PC-3 (cell line): ENCODE results near the gene GUCA2A. TPM values are rescaled to one million over a fixed set of nuclear protein-coding genes. Genes with fewer than 3 reads are reported as not detected.

Experiments used
- ATAC-seq: fragments of 200-7000 bp; cut with Tn5 transposase; 2 replicates; pipeline ENCODE4 v1.9.1; 2020; ENCODE audit warnings: mild to moderate bottlenecking, moderate library complexity
- BruUV-seq: library from RNA; stranded (reverse); fragments of 400-500 nt; replicated peaks from 2 replicates; lab custom pipeline; 2021; lab: Mats Ljungman, UMichigan
- CTCF ChIA-PET: fragments of 300-600 bp; sonication (Branson Sonifier 250); formaldehyde crosslinking; loops from one replicate; lab custom pipeline; 2022; ENCODE audit warnings: antibody characterized with exemption; lab: Charles Lee
- POLR2A ChIA-PET: fragments of 300-600 bp; sonication (Branson Sonifier 250); formaldehyde crosslinking; loops from one replicate; lab custom pipeline; 2022; ENCODE audit warnings: antibody characterized with exemption; ENCODE audit not compliant: unreplicated experiment; lab: Charles Lee
- DNase-seq: peaks from one replicate; pipeline ENCODE4 v3.0.0-alpha.2; 2015
- H2AFZ ChIP-seq: fragments of 300-600 bp; sonication (generic); 2 replicates; pipeline ENCODE4 v1.6.0; 2016; ENCODE audit warnings: antibody characterized with exemption, low read length
- H3F3A ChIP-seq: fragments of 300-600 bp; sonication (generic); one replicate; pipeline ENCODE4 v1.6.0; 2017; ENCODE audit warnings: antibody characterized with exemption, low read length, control low read depth, mild to moderate bottlenecking; ENCODE audit not compliant: unreplicated experiment
- H3K27ac ChIP-seq: fragments of 300-600 bp; sonication (generic); 2 replicates; pipeline ENCODE4 v1.5.1; 2016; ENCODE audit warnings: mild to moderate bottlenecking, low read length
- H3K27me3 ChIP-seq: fragments of 300-600 bp; sonication (generic); 2 replicates; pipeline ENCODE4 v1.6.1; 2016; ENCODE audit warnings: low read length, mixed read lengths
- H3K36me3 ChIP-seq: fragments of 300-600 bp; sonication (generic); 2 replicates; pipeline ENCODE4 v1.6.1; 2016; ENCODE audit warnings: low read depth, mixed run types, low read length, mixed read lengths
- H3K4me1 ChIP-seq: fragments of 300-600 bp; sonication (generic); 2 replicates; pipeline ENCODE4 v1.5.1; 2016; ENCODE audit warnings: low read length; ENCODE audit not compliant: insufficient read depth
- H3K4me2 ChIP-seq: fragments of 300-600 bp; sonication (generic); 2 replicates; pipeline ENCODE4 v1.6.0; 2016; ENCODE audit warnings: low read length
- H3K4me3 ChIP-seq: fragments of 300-600 bp; sonication (generic); 2 replicates; pipeline ENCODE4 v1.5.1; 2016; ENCODE audit warnings: mild to moderate bottlenecking, low read length, mixed read lengths
- H3K79me2 ChIP-seq: fragments of 300-600 bp; sonication (generic); 2 replicates; pipeline ENCODE4 v1.6.1; 2017; ENCODE audit warnings: low read length, mixed read lengths
- H3K9ac ChIP-seq: fragments of 300-600 bp; sonication (generic); 2 replicates; pipeline ENCODE4 v1.6.0; 2016; ENCODE audit warnings: mild to moderate bottlenecking, low read length
- H3K9me2 ChIP-seq: fragments of 300-600 bp; sonication (generic); replicated peaks from 2 replicates; pipeline ENCODE4 v1.6.1; 2016; ENCODE audit warnings: mixed run types, low read length, mixed read lengths
- H3K9me3 ChIP-seq: fragments of 300-600 bp; sonication (generic); 2 replicates; pipeline ENCODE4 v1.6.1; 2016; ENCODE audit warnings: low read length, mixed read lengths
- H4K20me1 ChIP-seq: fragments of 300-600 bp; sonication (generic); 2 replicates; pipeline ENCODE4 v1.6.1; 2016; ENCODE audit warnings: low read length, mixed read lengths
- EZH2 ChIP-seq: fragments of 300-600 bp; sonication (generic); IDR thresholded peaks from one replicate; pipeline ENCODE4 v1.6.1; 2017; ENCODE audit warnings: antibody characterized with exemption, mild to moderate bottlenecking, low read length; ENCODE audit not compliant: unreplicated experiment
- EZH2phosphoT487 ChIP-seq: fragments of 300-600 bp; sonication (generic); IDR thresholded peaks from 2 replicates; pipeline ENCODE4 v1.6.1; 2018; ENCODE audit warnings: mild to moderate bottlenecking, antibody characterized with exemption, low read length, borderline replicate concordance
- intact Hi-C: fragments of 100-400 bp; cut with micrococcal nuclease; formaldehyde crosslinking; loops from 2 replicates; pipeline ENCODE4 v1.9.0; 2023
- total RNA-seq: library from RNA; depleted of rRNA; stranded (reverse); fragments of >200 nt; gene quantifications from 2 replicates; pipeline ENCODE4 v1.2.3, GENCODE V29; 2014
- TF ChIP-seq, protein P1 (sequence below): fragments of 300-600 bp; sonication (generic); conservative IDR thresholded peaks from 2 replicates; pipeline ENCODE4 v1.5.1; 2017; ENCODE audit warnings: antibody characterized with exemption, low read depth, mild to moderate bottlenecking, low read length

Gene GUCA2A
- total RNA-seq, 1 experiment from 2014 or later, result not detected

- Histone ChIP-seq H3K27ac (no peak overlapping the region), H3K4me2 (no peak overlapping the region), H3K4me1 (no peaks in the 10 kb centered on the region; the same call in 1 of the 2 replicates), H3K36me3 (peaks cover 29% of the 10 kb centered on the region), H3K4me3 (no peak overlapping the region), H3K9me2 (no peaks in the 10 kb centered on the region), H2AFZ (no peak overlapping the region), H3K9me3 (no peaks in the 10 kb centered on the region), H3K9ac (no peak overlapping the region), H3K79me2 (no peaks in the 10 kb centered on the region), H4K20me1 (no peaks in the 10 kb centered on the region), H3K27me3 (no peaks in the 10 kb centered on the region), H3F3A (no peaks in the 10 kb centered on the region)
- CTCF ChIA-PET, result no interaction called here
- intact Hi-C loops, result no loop called here
- no peak for DNase-seq
- no peak for ATAC-seq
- POLR2A ChIA-PET, result no interaction called here
- TF ChIP-seq, protein P1, sequence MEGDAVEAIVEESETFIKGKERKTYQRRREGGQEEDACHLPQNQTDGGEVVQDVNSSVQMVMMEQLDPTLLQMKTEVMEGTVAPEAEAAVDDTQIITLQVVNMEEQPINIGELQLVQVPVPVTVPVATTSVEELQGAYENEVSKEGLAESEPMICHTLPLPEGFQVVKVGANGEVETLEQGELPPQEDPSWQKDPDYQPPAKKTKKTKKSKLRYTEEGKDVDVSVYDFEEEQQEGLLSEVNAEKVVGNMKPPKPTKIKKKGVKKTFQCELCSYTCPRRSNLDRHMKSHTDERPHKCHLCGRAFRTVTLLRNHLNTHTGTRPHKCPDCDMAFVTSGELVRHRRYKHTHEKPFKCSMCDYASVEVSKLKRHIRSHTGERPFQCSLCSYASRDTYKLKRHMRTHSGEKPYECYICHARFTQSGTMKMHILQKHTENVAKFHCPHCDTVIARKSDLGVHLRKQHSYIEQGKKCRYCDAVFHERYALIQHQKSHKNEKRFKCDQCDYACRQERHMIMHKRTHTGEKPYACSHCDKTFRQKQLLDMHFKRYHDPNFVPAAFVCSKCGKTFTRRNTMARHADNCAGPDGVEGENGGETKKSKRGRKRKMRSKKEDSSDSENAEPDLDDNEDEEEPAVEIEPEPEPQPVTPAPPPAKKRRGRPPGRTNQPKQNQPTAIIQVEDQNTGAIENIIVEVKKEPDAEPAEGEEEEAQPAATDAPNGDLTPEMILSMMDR, result no peak
- no TSS peak for BruUV-seq
These were observed 25.6 kb upstream of the GUCA2A start for GRCh38 chr1:42189931-42190853.

GRCh38 chr1:42186152-42186551 is 21.6 kb upstream of the GUCA2A start:
- Histone ChIP-seq H3K27me3 (no peaks in the 10 kb centered on the region), H3K27ac (no peak overlapping the region), H3K4me3 (no peak overlapping the region), H3K36me3 (peaks cover 25% of the 10 kb centered on the region), H3K9me3 (no peaks in the 10 kb centered on the region), H3F3A (no peaks in the 10 kb centered on the region), H2AFZ (no peak overlapping the region), H3K9ac (no peak overlapping the region), H3K4me2 (no peak overlapping the region), H3K79me2 (no peaks in the 10 kb centered on the region), H4K20me1 (no peaks in the 10 kb centered on the region), H3K9me2 (no peaks in the 10 kb centered on the region), H3K4me1 (no peaks in the 10 kb centered on the region; the same call in 1 of the 2 replicates)
- ATAC-seq, result no peak
- no peak for TF ChIP-seq EZH2
- TF ChIP-seq EZH2phosphoT487, result no peak
- TF ChIP-seq, protein P1, result no peak
- intact Hi-C loops, result no loop called here
- BruUV-seq, result no TSS peak
- ChIA-PET POLR2A (interaction anchor here (0.7 kb wide), 1 partner anchor 395 kb away, joined by 4 read pairs; no protein-coding TSS in a partner anchor), CTCF (no interaction called here)
- no peak for DNase-seq

DNA sequence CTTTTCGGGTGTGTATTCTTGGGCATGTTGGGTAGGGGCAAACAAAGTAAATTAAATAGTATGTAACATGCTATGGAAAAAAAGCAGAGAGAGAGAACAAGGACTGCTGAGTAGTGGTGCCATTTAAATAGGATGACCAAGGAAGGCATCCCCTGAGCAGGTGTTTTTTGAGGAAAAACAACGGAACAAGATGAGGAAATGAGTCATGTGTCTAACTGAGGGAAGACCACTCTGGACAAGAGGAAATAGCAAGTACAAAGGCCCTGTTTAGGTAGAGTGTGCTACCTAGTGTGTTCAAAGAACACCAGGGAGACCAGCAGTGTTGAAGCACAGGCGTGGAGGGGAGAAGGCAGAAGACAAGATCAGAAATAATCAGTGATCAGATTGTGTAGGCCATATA is 20.1 kb upstream of the GUCA2A start:
- no peaks in the 10 kb centered on the region; the same call in 1 of the 2 replicates for H3K4me1 ChIP-seq
- DNase-seq (no peak), ATAC-seq (no peak)
- H2AFZ ChIP-seq, result no peak overlapping the region
- H3K9me2 ChIP-seq, result no peaks in the 10 kb centered on the region
- H3K27ac ChIP-seq, result no peak overlapping the region
- POLR2A ChIA-PET, result no interaction called here
- no peaks in the 10 kb centered on the region for H3K27me3 ChIP-seq
- no peaks in the 10 kb centered on the region for H3K79me2 ChIP-seq
- intact Hi-C loops, result no loop called here
- H3F3A ChIP-seq, result no peaks in the 10 kb centered on the region
- H3K9ac ChIP-seq, result no peak overlapping the region
- no peak overlapping the region for H3K4me3 ChIP-seq
- CTCF ChIA-PET, result interaction anchor here (0.7 kb wide), 1 partner anchor 496 kb away, joined by 6 read pairs; no protein-coding TSS in a partner anchor
- H3K4me2 ChIP-seq, result no peak overlapping the region
- TF ChIP-seq, protein P1, result no peak
- no peak for TF ChIP-seq EZH2
- TF ChIP-seq EZH2phosphoT487, result no peak
- BruUV-seq, result no TSS peak
- H3K9me3 ChIP-seq, result no peaks in the 10 kb centered on the region
- H3K36me3 ChIP-seq, result peaks cover 19% of the 10 kb centered on the region
- no peaks in the 10 kb centered on the region for H4K20me1 ChIP-seq
